Endothelial cell of umbilical vein (primary cell): ENCODE results near the gene CD58. TPM values are rescaled to one million over a fixed set of nuclear protein-coding genes. Genes with fewer than 3 reads are reported as not detected.

Source experiments
- BruUV-seq: library from RNA; stranded (reverse); fragments of 400-500 nt; replicated peaks from 2 replicates; lab custom pipeline; 2021; lab: Mats Ljungman, UMichigan
- CTCF ChIA-PET: fragments of 300-600, 350-600 bp; sonication (Branson Sonifier 250); formaldehyde crosslinking; loops from one replicate; lab custom pipeline; 2021; ENCODE audit warnings: antibody characterized with exemption, inconsistent platforms; lab: Charles Lee
- POLR2A ChIA-PET: fragments of 300-600, 350-600 bp; sonication (Branson Sonifier 250); formaldehyde crosslinking; loops from one replicate; lab custom pipeline; 2021; ENCODE audit warnings: antibody characterized with exemption, inconsistent platforms; lab: Charles Lee
- DNase-seq: peaks from one replicate; pipeline ENCODE4 v3.0.0-alpha.2; 2011; ENCODE audit warnings: low read depth, low spot score
- FAIRE-seq: peaks from 2 replicates; lab custom pipeline; 2011; peaks lifted over from hg19 to GRCh38; lab: Jason Lieb, UNC
- H2AFZ ChIP-seq: 2 replicates; pipeline ENCODE4 v1.6.0; 2012; ENCODE audit warnings: low read depth, low read length, control low read depth, inconsistent platforms
- H3K27ac ChIP-seq: 2 replicates; pipeline ENCODE4 v1.5.1; 2011; ENCODE audit warnings: low read depth, mild to moderate bottlenecking, control low read depth, low read length, moderate library complexity; ENCODE audit not compliant: insufficient read depth
- H3K27me3 ChIP-seq, 2 experiments: 2 replicates each; pipeline versions ENCODE4 v1.6.0 to v1.6.1; 2011; ENCODE audit warnings: low read length in 2 of 2, mixed read lengths in 1 of 2; ENCODE audit not compliant: control insufficient read depth in 2 of 2, insufficient read depth in 2 of 2
- H3K36me3 ChIP-seq, 2 experiments: 2 replicates in 1 of 2; 3 replicates in 1 of 2; pipeline ENCODE4 v1.5.1; 2011; ENCODE audit warnings: low read length in 2 of 2, mild to moderate bottlenecking in 1 of 2, moderate library complexity in 1 of 2; ENCODE audit not compliant: control insufficient read depth in 2 of 2, insufficient read depth in 2 of 2; ENCODE audit errors: extremely low read depth in 1 of 2
- H3K4me1 ChIP-seq: 3 replicates; pipeline ENCODE4 v1.5.1; 2011; ENCODE audit warnings: mild to moderate bottlenecking, low read length; ENCODE audit not compliant: control insufficient read depth, insufficient read depth; ENCODE audit errors: extremely low read depth
- H3K4me2 ChIP-seq: 2 replicates; pipeline ENCODE4 v1.6.1; 2011; ENCODE audit warnings: low read length, control low read depth, mixed read lengths; ENCODE audit not compliant: insufficient read depth
- H3K4me3 ChIP-seq, 3 experiments: fragments of 200-600 bp in 1 of 3; sonication (generic), shearing (Covaris generic) in 1 of 3; replicated peaks in 1 of 3; 2 replicates each; pipeline ENCODE4 v1.5.1; 2011 to 2016; ENCODE audit warnings: control low read depth in 3 of 3, low read length in 3 of 3, mild to moderate bottlenecking in 2 of 3, inconsistent platforms in 1 of 3, low read depth in 1 of 3, moderate library complexity in 1 of 3; ENCODE audit not compliant: insufficient read depth in 1 of 3
- H3K79me2 ChIP-seq: 2 replicates; pipeline ENCODE4 v1.6.0; 2012; ENCODE audit warnings: low read length, inconsistent platforms; ENCODE audit not compliant: control insufficient read depth, insufficient read depth
- H3K9ac ChIP-seq: replicated peaks from 2 replicates; pipeline ENCODE3; 2011; ENCODE audit warnings: low read length, control low read depth; ENCODE audit not compliant: insufficient read depth; ENCODE audit errors: extremely low read depth
- H3K9me1 ChIP-seq: replicated peaks from 3 replicates; pipeline ENCODE4 v1.6.0; 2011; ENCODE audit warnings: mild to moderate bottlenecking, low read length; ENCODE audit not compliant: control insufficient read depth, insufficient read depth; ENCODE audit errors: extremely low read depth
- H3K9me3 ChIP-seq: replicated peaks from 2 replicates; pipeline ENCODE4 v1.5.1; 2012; ENCODE audit warnings: low read length, inconsistent platforms; ENCODE audit not compliant: control insufficient read depth, insufficient read depth
- H4K20me1 ChIP-seq: replicated peaks from 2 replicates; pipeline ENCODE3; 2011; ENCODE audit warnings: mild to moderate bottlenecking, low read length; ENCODE audit not compliant: control insufficient read depth, insufficient read depth; ENCODE audit errors: extremely low read depth
- EZH2 ChIP-seq: IDR thresholded peaks from 2 replicates; pipeline ENCODE4 v1.6.1; 2012; ENCODE audit warnings: borderline replicate concordance, low read depth, mild to moderate bottlenecking, moderate library complexity, low read length, inconsistent platforms; ENCODE audit not compliant: severe bottlenecking
- MYC ChIP-seq: IDR thresholded peaks from one replicate; pipeline ENCODE4 v1.6.1; 2011; ENCODE audit warnings: mild to moderate bottlenecking, low read depth, low read length
- POLR2A ChIP-seq: IDR thresholded peaks from 2 replicates; pipeline ENCODE4 v1.6.1; 2012; ENCODE audit warnings: low read depth, mild to moderate bottlenecking, control low read depth, low read length
- POLR2AphosphoS5 ChIP-seq: IDR thresholded peaks from 2 replicates; pipeline ENCODE4 v1.6.1; 2012; ENCODE audit warnings: low read depth, mild to moderate bottlenecking, control low read depth, low read length, moderate library complexity; ENCODE audit not compliant: insufficient read depth
- dilution Hi-C: fragments of 300-500 bp; cut with MboI; formaldehyde crosslinking; loops from one replicate; pipeline ENCODE4 v1.15.0; 2019; ENCODE audit warnings: low sequenced_read_pairs; ENCODE audit not compliant: extremely low pct_ligation_motif_present
- intact Hi-C: fragments of 100-400 bp; cut with micrococcal nuclease; formaldehyde crosslinking; loops from one replicate; pipeline ENCODE4 v1.10.0; 2022
- polyA plus RNA-seq, 4 experiments: library from polyadenylated mRNA; depleted of rRNA in 3 of 4; stranded (reverse) in 3 of 4; unstranded in 1 of 4; fragments of >200 nt; gene quantifications; 2 replicates each; pipeline versions ENCODE4 v1.2.1 to v1.2.3, GENCODE V29; 2011 to 2012; ENCODE audit warnings: missing spikeins in 1 of 4
- total RNA-seq: library from RNA; stranded (reverse); gene quantifications from 2 replicates; pipeline ENCODE4 v1.2.3, GENCODE V29; 2021
- TF ChIP-seq, protein P1 (sequence below), 2 donors: IDR thresholded peaks; 1 replicate in 1 of 2; 2 replicates in 1 of 2; pipeline ENCODE4 v1.5.1; 2011; ENCODE audit warnings: low read length in 2 of 2, mild to moderate bottlenecking in 2 of 2, moderate library complexity in 2 of 2, control low read depth in 1 of 2, inconsistent platforms in 1 of 2, low read depth in 1 of 2; ENCODE audit not compliant: insufficient read depth in 1 of 2; ENCODE audit errors: extremely low read depth in 1 of 2
- TF ChIP-seq, protein P2 (sequence below): IDR thresholded peaks from 2 replicates; pipeline ENCODE4 v1.6.1; 2011; ENCODE audit not compliant: insufficient read depth, insufficient read length

Gene CD58
- total and polyA plus RNA-seq, 2 donors (not counting 3 experiments of a cell fraction or from before 2014, with no cell fraction given) = 9.8 to 12.7 TPM

DNA sequence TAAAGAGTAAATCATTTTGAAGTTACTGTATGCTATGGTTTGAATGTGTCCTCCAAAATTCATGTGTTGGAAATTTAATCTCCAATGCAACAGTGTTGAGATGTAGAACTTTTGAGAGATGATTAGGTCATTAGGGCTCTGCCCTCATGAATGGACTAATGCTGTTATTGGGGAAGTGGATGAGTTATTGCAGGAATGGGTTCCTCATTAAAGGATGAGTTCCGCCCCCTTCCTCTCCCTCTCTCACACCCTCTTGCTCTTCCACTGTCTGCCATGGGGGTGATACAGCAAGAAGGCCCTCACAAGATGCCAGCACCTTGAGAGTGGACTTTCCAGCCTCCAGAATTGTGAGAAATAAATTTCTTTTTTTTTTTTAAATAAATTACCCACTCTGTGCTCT lies 100.2 kb downstream of the CD58 start:
- ChIA-PET CTCF (interaction anchor here (2.0 to 5.2 kb wide), 2 partner anchors 14 to 29 kb away, joined by 4 to 38 read pairs; no protein-coding TSS in a partner anchor), POLR2A (no interaction called here)
- Histone ChIP-seq H3K27me3 (no peaks in the 10 kb centered on the region), H3K4me2 (no peak overlapping the region), H3K27ac (no peak overlapping the region), H3K9me1 (no peaks in the 10 kb centered on the region), H4K20me1 (no peaks in the 10 kb centered on the region), H3K79me2 (no peaks in the 10 kb centered on the region), H3K4me1 (no peaks in the 10 kb centered on the region), H3K36me3 (no peaks in the 10 kb centered on the region), H3K4me3 (no peak overlapping the region), H3K9ac (no peak overlapping the region), H3K9me3 (no peaks in the 10 kb centered on the region), H2AFZ (no peak overlapping the region)
- dilution Hi-C loops = no loop called here
- no peak for DNase-seq
- FAIRE-seq = no peak
- intact Hi-C loops = no loop called here
- BruUV-seq = no TSS peak
- TF ChIP-seq, protein P1, sequence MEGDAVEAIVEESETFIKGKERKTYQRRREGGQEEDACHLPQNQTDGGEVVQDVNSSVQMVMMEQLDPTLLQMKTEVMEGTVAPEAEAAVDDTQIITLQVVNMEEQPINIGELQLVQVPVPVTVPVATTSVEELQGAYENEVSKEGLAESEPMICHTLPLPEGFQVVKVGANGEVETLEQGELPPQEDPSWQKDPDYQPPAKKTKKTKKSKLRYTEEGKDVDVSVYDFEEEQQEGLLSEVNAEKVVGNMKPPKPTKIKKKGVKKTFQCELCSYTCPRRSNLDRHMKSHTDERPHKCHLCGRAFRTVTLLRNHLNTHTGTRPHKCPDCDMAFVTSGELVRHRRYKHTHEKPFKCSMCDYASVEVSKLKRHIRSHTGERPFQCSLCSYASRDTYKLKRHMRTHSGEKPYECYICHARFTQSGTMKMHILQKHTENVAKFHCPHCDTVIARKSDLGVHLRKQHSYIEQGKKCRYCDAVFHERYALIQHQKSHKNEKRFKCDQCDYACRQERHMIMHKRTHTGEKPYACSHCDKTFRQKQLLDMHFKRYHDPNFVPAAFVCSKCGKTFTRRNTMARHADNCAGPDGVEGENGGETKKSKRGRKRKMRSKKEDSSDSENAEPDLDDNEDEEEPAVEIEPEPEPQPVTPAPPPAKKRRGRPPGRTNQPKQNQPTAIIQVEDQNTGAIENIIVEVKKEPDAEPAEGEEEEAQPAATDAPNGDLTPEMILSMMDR (IDR thresholded peaks at IDR 0.05; ENCODE audit: extremely low read depth in 1 of 2, insufficient read depth in 1 of 2, low read depth in 1 of 2, low read length in 2 of 2) = no peak
- TF ChIP-seq POLR2AphosphoS5 (no peak), MYC (no peak), POLR2A (no peak), EZH2 (no peak)
- TF ChIP-seq, protein P2, sequence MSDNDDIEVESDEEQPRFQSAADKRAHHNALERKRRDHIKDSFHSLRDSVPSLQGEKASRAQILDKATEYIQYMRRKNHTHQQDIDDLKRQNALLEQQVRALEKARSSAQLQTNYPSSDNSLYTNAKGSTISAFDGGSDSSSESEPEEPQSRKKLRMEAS = no peak
